K562 (cell line): Measurements from ENCODE around the gene LASP1NB.

Source experiments
- BDP1 ChIP-seq: IDR thresholded peaks from 3 replicates; pipeline ENCODE4 v1.6.1; 2011; ENCODE audit not compliant: insufficient read length, insufficient read depth
- EZH2 ChIP-seq: IDR thresholded peaks from 2 replicates; pipeline ENCODE4 v1.6.1; 2012; ENCODE audit warnings: low read depth, mild to moderate bottlenecking, inconsistent platforms, low read length, borderline replicate concordance
- ILK ChIP-seq: fragments of 450-650 bp; IDR thresholded peaks from 2 replicates; pipeline ENCODE4 v1.6.1; 2016; ENCODE audit warnings: missing genetic modification characterization, low read depth, mild to moderate bottlenecking, missing compliant biosample characterization, moderate library complexity, borderline replicate concordance
- JUNB ChIP-seq: fragments of 450-650 bp; formaldehyde crosslinking; conservative IDR thresholded peaks from 2 replicates; pipeline ENCODE4 v1.4.0; 2020; ENCODE audit warnings: mild to moderate bottlenecking
- MAFG ChIP-seq: fragments of 450-650 bp; conservative IDR thresholded peaks from 2 replicates; pipeline ENCODE4 v1.6.1; 2016; ENCODE audit warnings: missing genetic modification characterization, missing compliant biosample characterization
- NEUROD1 ChIP-seq: fragments of 150-350 bp; IDR thresholded peaks from 2 replicates; pipeline ENCODE4 v1.6.1; 2014; ENCODE audit warnings: borderline replicate concordance, low read length, low read depth; ENCODE audit not compliant: partially characterized antibody
- NR2C1 ChIP-seq, 2 experiments: fragments of 450-650 bp; IDR thresholded peaks; 2 replicates each; pipeline ENCODE4 v1.6.1; 2017; ENCODE audit warnings: mild to moderate bottlenecking in 2 of 2, antibody characterized with exemption in 1 of 2, inconsistent platforms in 1 of 2, missing compliant biosample characterization in 1 of 2, missing genetic modification characterization in 1 of 2
- NR3C1 ChIP-seq: sonication (generic); formaldehyde crosslinking; IDR thresholded peaks from 2 replicates; pipeline ENCODE4 v1.8.1; 2022; ENCODE audit warnings: missing genetic modification reagents
- PHTF2 ChIP-seq: fragments of 250-450 bp; sonication (Bioruptor Pico); IDR thresholded peaks from 2 replicates; pipeline ENCODE4 v1.5.0; 2021; ENCODE audit warnings: mild to moderate bottlenecking
- RCOR1 ChIP-seq, 2 experiments: IDR thresholded peaks; 2 replicates each; pipeline ENCODE4 v1.6.1; 2012; ENCODE audit warnings: low read depth in 2 of 2, low read length in 2 of 2, borderline replicate concordance in 1 of 2, improper control_type of control experiment in 1 of 2
- SMAD2 ChIP-seq: fragments of 150-350 bp; IDR thresholded peaks from 2 replicates; pipeline ENCODE4 v1.6.1; 2014; ENCODE audit warnings: low read depth, mild to moderate bottlenecking, low read length
- SRSF3 ChIP-seq: fragments of 200-400 bp; formaldehyde crosslinking; IDR thresholded peaks from 2 replicates; pipeline ENCODE4 v1.6.1; 2016; ENCODE audit warnings: mild to moderate bottlenecking, low read length, moderate library complexity; ENCODE audit not compliant: insufficient read depth
- ZC3H11A ChIP-seq: IDR thresholded peaks from 2 replicates; pipeline ENCODE4 v1.6.1; 2012; ENCODE audit warnings: low read depth, low read length, improper control_type of control experiment
- ZNF217 ChIP-seq: sonication (generic); formaldehyde crosslinking; IDR thresholded peaks from 2 replicates; pipeline ENCODE4 v1.8.0; 2022; ENCODE audit warnings: mild to moderate bottlenecking, missing genetic modification reagents
- ZNF445 ChIP-seq: fragments of 250-450 bp; sonication (Bioruptor Pico); IDR thresholded peaks from 2 replicates; pipeline ENCODE4 v1.4.0; 2020; ENCODE audit warnings: low read depth, mild to moderate bottlenecking, moderate library complexity
- TF ChIP-seq, protein P1 (sequence below): fragments of 450-650 bp; IDR thresholded peaks from 2 replicates; pipeline ENCODE4 v1.6.1; 2016; ENCODE audit warnings: mild to moderate bottlenecking
- TF ChIP-seq, protein P2 (sequence below): sonication (generic); formaldehyde crosslinking; IDR thresholded peaks from 2 replicates; pipeline ENCODE4 v1.8.0; 2022; ENCODE audit warnings: mild to moderate bottlenecking, missing genetic modification reagents
- TF ChIP-seq, protein P3 (sequence below): sonication (generic); formaldehyde crosslinking; IDR thresholded peaks from 2 replicates; pipeline ENCODE4 v1.5.0; 2020; ENCODE audit warnings: missing genetic modification reagents
- TF ChIP-seq, protein P4 (sequence below): fragments of 250-450 bp; sonication (Bioruptor Pico); IDR thresholded peaks from 2 replicates; pipeline ENCODE4 v1.5.1; 2021; ENCODE audit warnings: mild to moderate bottlenecking

Gene LASP1NB

DNA sequence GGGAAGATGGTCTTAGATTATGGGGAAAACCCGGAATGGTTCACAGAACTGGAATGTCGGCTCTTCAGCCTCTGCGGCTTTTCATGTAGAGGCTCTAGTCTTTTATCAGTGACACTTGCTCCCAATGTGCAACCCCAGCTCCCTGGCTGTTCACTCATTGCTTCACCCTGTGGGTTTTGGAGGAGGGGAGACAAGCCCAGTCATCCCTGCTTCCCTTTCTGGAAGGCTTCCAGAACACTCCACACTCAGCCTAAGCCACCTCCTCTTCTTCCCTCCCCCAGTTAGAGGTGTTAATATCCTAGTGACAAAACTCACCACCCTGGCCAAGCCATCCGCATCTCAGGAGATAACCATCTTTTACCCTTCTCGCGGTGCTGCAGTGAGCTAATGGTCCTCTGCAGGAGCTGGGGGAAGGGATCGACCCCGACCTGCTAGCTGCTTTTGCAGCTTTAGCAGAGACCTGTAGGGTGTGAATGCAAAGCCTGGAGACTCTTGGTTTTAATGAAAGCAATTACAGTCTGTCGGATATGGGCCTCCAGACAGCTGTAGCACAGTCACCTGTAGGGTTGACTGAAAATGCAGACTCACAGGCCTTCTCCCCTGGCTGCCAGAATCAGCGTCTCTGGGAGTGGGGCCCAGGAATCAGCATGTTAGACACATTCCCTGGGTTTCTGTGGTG is 24.3 kb upstream of the LASP1NB start (continued):
- peak; percentile 39 for TF ChIP-seq NEUROD1
- TF ChIP-seq MAFG (tag) = peak; percentile 55; the same call in 1 of the 2 replicates
- TF ChIP-seq SRSF3 = no peak
- TF ChIP-seq RCOR1 (IDR thresholded peaks at IDR 0.05; ENCODE audit: borderline replicate concordance in 1 of 2, low read depth in 2 of 2, low read length in 2 of 2) = peak in 1 of 2 experiments; percentile 60; a peak in 1 of 4 replicates
- TF ChIP-seq, protein P1, sequence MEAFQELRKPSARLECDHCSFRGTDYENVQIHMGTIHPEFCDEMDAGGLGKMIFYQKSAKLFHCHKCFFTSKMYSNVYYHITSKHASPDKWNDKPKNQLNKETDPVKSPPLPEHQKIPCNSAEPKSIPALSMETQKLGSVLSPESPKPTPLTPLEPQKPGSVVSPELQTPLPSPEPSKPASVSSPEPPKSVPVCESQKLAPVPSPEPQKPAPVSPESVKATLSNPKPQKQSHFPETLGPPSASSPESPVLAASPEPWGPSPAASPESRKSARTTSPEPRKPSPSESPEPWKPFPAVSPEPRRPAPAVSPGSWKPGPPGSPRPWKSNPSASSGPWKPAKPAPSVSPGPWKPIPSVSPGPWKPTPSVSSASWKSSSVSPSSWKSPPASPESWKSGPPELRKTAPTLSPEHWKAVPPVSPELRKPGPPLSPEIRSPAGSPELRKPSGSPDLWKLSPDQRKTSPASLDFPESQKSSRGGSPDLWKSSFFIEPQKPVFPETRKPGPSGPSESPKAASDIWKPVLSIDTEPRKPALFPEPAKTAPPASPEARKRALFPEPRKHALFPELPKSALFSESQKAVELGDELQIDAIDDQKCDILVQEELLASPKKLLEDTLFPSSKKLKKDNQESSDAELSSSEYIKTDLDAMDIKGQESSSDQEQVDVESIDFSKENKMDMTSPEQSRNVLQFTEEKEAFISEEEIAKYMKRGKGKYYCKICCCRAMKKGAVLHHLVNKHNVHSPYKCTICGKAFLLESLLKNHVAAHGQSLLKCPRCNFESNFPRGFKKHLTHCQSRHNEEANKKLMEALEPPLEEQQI = no peak
- no peak for TF ChIP-seq JUNB (CRISPR knock-in tag)
- TF ChIP-seq ZNF445 (CRISPR knock-in tag) = no peak
- TF ChIP-seq, protein P2, sequence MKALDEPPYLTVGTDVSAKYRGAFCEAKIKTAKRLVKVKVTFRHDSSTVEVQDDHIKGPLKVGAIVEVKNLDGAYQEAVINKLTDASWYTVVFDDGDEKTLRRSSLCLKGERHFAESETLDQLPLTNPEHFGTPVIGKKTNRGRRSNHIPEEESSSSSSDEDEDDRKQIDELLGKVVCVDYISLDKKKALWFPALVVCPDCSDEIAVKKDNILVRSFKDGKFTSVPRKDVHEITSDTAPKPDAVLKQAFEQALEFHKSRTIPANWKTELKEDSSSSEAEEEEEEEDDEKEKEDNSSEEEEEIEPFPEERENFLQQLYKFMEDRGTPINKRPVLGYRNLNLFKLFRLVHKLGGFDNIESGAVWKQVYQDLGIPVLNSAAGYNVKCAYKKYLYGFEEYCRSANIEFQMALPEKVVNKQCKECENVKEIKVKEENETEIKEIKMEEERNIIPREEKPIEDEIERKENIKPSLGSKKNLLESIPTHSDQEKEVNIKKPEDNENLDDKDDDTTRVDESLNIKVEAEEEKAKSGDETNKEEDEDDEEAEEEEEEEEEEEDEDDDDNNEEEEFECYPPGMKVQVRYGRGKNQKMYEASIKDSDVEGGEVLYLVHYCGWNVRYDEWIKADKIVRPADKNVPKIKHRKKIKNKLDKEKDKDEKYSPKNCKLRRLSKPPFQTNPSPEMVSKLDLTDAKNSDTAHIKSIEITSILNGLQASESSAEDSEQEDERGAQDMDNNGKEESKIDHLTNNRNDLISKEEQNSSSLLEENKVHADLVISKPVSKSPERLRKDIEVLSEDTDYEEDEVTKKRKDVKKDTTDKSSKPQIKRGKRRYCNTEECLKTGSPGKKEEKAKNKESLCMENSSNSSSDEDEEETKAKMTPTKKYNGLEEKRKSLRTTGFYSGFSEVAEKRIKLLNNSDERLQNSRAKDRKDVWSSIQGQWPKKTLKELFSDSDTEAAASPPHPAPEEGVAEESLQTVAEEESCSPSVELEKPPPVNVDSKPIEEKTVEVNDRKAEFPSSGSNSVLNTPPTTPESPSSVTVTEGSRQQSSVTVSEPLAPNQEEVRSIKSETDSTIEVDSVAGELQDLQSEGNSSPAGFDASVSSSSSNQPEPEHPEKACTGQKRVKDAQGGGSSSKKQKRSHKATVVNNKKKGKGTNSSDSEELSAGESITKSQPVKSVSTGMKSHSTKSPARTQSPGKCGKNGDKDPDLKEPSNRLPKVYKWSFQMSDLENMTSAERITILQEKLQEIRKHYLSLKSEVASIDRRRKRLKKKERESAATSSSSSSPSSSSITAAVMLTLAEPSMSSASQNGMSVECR (CRISPR knock-in tag) = no peak
- TF ChIP-seq ILK (tag) = no peak
- no peak for TF ChIP-seq NR3C1 (CRISPR knock-in tag)
- TF ChIP-seq ZNF217 (CRISPR knock-in tag) = no peak
- TF ChIP-seq, protein P3, sequence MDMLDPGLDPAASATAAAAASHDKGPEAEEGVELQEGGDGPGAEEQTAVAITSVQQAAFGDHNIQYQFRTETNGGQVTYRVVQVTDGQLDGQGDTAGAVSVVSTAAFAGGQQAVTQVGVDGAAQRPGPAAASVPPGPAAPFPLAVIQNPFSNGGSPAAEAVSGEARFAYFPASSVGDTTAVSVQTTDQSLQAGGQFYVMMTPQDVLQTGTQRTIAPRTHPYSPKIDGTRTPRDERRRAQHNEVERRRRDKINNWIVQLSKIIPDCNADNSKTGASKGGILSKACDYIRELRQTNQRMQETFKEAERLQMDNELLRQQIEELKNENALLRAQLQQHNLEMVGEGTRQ = no peak
- no peak for TF ChIP-seq ZC3H11A
- TF ChIP-seq, protein P4, sequence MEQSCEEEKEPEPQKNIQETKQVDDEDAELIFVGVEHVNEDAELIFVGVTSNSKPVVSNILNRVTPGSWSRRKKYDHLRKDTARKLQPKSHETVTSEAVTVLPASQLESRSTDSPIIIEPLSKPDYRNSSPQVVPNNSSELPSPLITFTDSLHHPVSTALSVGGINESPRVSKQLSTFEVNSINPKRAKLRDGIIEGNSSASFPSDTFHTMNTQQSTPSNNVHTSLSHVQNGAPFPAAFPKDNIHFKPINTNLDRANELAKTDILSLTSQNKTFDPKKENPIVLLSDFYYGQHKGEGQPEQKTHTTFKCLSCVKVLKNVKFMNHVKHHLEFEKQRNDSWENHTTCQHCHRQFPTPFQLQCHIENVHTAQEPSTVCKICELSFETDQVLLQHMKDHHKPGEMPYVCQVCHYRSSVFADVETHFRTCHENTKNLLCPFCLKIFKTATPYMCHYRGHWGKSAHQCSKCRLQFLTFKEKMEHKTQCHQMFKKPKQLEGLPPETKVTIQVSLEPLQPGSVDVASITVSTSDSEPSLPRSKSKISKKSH = no peak
- TF ChIP-seq EZH2 = no peak
- TF ChIP-seq NR2C1 (IDR thresholded peaks at IDR 0.05) = no peak
- no peak for TF ChIP-seq NR2C1 (tag; IDR thresholded peaks at IDR 0.05)
- no peak for TF ChIP-seq BDP1
- TF ChIP-seq SMAD2 = no peak
- no peak for TF ChIP-seq PHTF2 (CRISPR knock-in tag)
